Uterus (tissue), 4 donors: ENCODE results near the gene TERT. TPM values are rescaled to one million over a fixed set of nuclear protein-coding genes. Genes with fewer than 3 reads are reported as not detected.

Experiments
- DNase-seq, 2 donors: peaks; one replicate each; pipeline ENCODE4 v3.0.0-alpha.2; 2019 to 2020
- H3K27ac ChIP-seq, 2 donors: fragments of 200-600 bp; sonication (generic); 1 replicate in 1 of 2; 2 replicates in 1 of 2; pipeline ENCODE4 v1.5.1; 2016 to 2018
- H3K27me3 ChIP-seq, 2 donors: fragments of 200-600 bp; sonication (generic); one replicate each; pipeline ENCODE4 v1.5.1; 2018 to 2019; ENCODE audit warnings: control low read depth in 1 of 2
- H3K36me3 ChIP-seq, 2 donors: fragments of 200-600 bp; sonication (generic); one replicate each; pipeline ENCODE4 v1.5.1; 2019; ENCODE audit warnings: control low read depth in 1 of 2
- H3K4me1 ChIP-seq, 2 donors: fragments of 200-600 bp; sonication (generic); one replicate each; pipeline ENCODE4 v1.5.1; 2018 to 2019; ENCODE audit warnings: control low read depth in 1 of 2
- H3K4me3 ChIP-seq, 2 donors: fragments of 200-600 bp; sonication (generic); 1 replicate in 1 of 2; 2 replicates in 1 of 2; pipeline ENCODE4 v1.5.1; 2018 to 2019; ENCODE audit warnings: mild to moderate bottlenecking in 1 of 2
- H3K9me3 ChIP-seq, 2 donors: fragments of 200-600 bp; sonication (generic); one replicate each; pipeline ENCODE4 v1.5.1; 2019; ENCODE audit warnings: control low read depth in 1 of 2
- CTCF ChIP-seq, 4 experiments: fragments of 200-600 bp in 2 of 4; fragments of 450-650 bp in 2 of 4; sonication (generic) in 2 of 4; IDR thresholded peaks; one replicate each; pipeline ENCODE4 v1.5.1; 2016 to 2019; ENCODE audit warnings: antibody characterized with exemption in 4 of 4, mild to moderate bottlenecking in 2 of 4, moderate library complexity in 1 of 4
- POLR2A ChIP-seq, 2 donors: fragments of 450-650 bp; IDR thresholded peaks; one replicate each; pipeline ENCODE4 v1.6.1; 2016; ENCODE audit warnings: antibody characterized with exemption in 2 of 2, mild to moderate bottlenecking in 1 of 2, moderate library complexity in 1 of 2
- intact Hi-C: fragments of 100-400 bp; cut with DNase I; formaldehyde crosslinking; loops from one replicate; pipeline ENCODE4 v1.15.1; 2023; ENCODE audit warnings: low total_unique reads
- total RNA-seq, 4 donors: library from RNA; depleted of rRNA in 3 of 4; stranded (reverse); fragments of >200 nt in 3 of 4; gene quantifications; one replicate each; pipeline versions ENCODE4 v1.1.0 to v1.2.4, GENCODE V29; 2014 to 2023
- donor health status: DM: yes; HTN: yes; CAD: no.

TERT gene
- total RNA-seq, 4 donors from 2014 or later: 0.26 TPM; not detected in 3

DNA sequence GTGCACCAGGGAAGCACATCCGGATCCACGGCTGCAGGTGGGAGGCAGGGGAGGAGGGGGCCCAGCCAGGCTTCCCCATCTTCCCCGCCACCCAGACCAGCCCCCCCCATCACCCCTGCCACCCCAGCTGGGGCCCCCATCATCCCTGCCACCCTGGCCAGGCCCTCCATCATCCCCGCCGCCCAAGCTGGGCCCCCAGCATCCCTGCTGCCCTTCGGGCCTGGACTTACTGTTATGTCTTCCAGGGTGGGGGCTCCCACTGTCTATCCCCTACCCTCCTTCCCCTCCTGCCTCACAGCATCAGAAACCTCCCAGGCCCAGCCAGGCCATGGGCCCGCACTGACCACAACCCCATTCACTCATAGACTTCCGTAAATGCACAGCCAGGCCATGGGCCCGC, 42.2 kb downstream of the TERT start:
- no peaks in the 10 kb centered on the region for H3K27me3 ChIP-seq

GRCh38 chr5:1251678-1252580, 42.9 kb downstream of the TERT start:
- Histone ChIP-seq H3K27ac (no peak overlapping the region), H3K36me3 (no peaks in the 10 kb centered on the region), H3K4me1 (no peaks in the 10 kb centered on the region), H3K4me3 (no peak overlapping the region), H3K9me3 (no peaks in the 10 kb centered on the region), H3K27me3 (no peaks in the 10 kb centered on the region)
- intact Hi-C loops: no loop called here
- no peak for DNase-seq
- TF ChIP-seq POLR2A (IDR thresholded peaks at IDR 0.05) (no peak), CTCF (IDR thresholded peaks at IDR 0.05) (no peak)

More for the DNA sequence above, 42.2 kb downstream of the TERT start:
- DNase-seq: no peak
- H3K4me1 ChIP-seq: no peaks in the 10 kb centered on the region
- H3K4me3 ChIP-seq: no peak overlapping the region
- intact Hi-C loops: no loop called here
- no peaks in the 10 kb centered on the region for H3K36me3 ChIP-seq
- no peak overlapping the region for H3K27ac ChIP-seq
- H3K9me3 ChIP-seq: no peaks in the 10 kb centered on the region
- no peak for TF ChIP-seq POLR2A (IDR thresholded peaks at IDR 0.05)
- no peak for TF ChIP-seq CTCF (IDR thresholded peaks at IDR 0.05)

GRCh38 chr5:1249366-1250280, 45.2 kb downstream of the TERT start:
- no peak for TF ChIP-seq POLR2A (IDR thresholded peaks at IDR 0.05)
- no peak for TF ChIP-seq CTCF (IDR thresholded peaks at IDR 0.05)
- H3K27ac ChIP-seq: no peak overlapping the region
- no peaks in the 10 kb centered on the region for H3K4me1 ChIP-seq
- H3K4me3 ChIP-seq: no peak overlapping the region
- H3K36me3 ChIP-seq: no peaks in the 10 kb centered on the region
- peaks cover 0 to 10% of the 10 kb centered on the region in 2 donors for H3K27me3 ChIP-seq
- DNase-seq: no peak
- no peaks in the 10 kb centered on the region for H3K9me3 ChIP-seq
- intact Hi-C loops: no loop called here

DNA sequence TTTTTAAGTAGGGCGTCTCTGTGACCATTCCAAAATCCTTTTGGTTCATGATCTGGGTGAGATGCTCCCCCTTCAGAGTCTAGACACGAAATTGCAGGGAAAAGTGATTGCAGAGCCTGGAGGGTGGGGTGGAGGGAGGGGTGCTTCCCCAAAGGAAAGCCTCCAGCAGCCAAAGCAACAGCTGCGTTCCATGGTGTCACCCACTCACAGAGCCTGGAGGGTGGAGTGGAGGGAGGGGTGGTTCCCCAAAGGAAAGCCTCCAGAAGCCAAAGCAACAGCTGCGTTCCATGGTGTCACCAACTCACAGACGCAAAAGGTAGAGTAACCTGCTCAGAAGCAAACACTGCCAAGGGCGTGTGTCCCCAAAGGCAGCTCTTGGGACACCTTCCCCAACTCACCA, 47.1 kb downstream of the TERT start:
- no peak overlapping the region for H3K4me3 ChIP-seq
- no peaks in the 10 kb centered on the region for H3K4me1 ChIP-seq
- H3K27me3 ChIP-seq: peaks cover 0 to 14% of the 10 kb centered on the region in 2 donors
- H3K27ac ChIP-seq: no peak overlapping the region
- H3K9me3 ChIP-seq: no peaks in the 10 kb centered on the region
- intact Hi-C loops: no loop called here
- H3K36me3 ChIP-seq: no peaks in the 10 kb centered on the region
- DNase-seq: no peak
- no peak for TF ChIP-seq POLR2A (IDR thresholded peaks at IDR 0.05)
- TF ChIP-seq CTCF (IDR thresholded peaks at IDR 0.05): no peak
